H9 (cell line): ENCODE data around the gene DCHS2. TPM values are rescaled to one million over a fixed set of nuclear protein-coding genes. Genes with fewer than 3 reads are reported as not detected.

ENCODE experiments used
- DNase-seq: peaks from one replicate; pipeline ENCODE4 v3.0.0-alpha.2; 2017
- H2AFZ ChIP-seq: one replicate; pipeline ENCODE4 v1.6.1; 2013; ENCODE audit warnings: mild to moderate bottlenecking, low read length, control low read depth, moderate library complexity
- H2AK5ac ChIP-seq: 2 replicates; pipeline ENCODE4 v1.6.1; 2013; ENCODE audit warnings: low read length, control low read depth, mixed read lengths; ENCODE audit not compliant: insufficient read length
- H2BK120ac ChIP-seq: one replicate; pipeline ENCODE4 v1.6.1; 2013; ENCODE audit warnings: low read depth, mild to moderate bottlenecking, low read length, control low read depth, inconsistent platforms; ENCODE audit not compliant: poor library complexity, severe bottlenecking
- H2BK12ac ChIP-seq: 2 replicates; pipeline ENCODE4 v1.6.1; 2013; ENCODE audit warnings: low read length, control low read depth, mixed read lengths, low read depth; ENCODE audit not compliant: insufficient read length
- H2BK15ac ChIP-seq: 2 replicates; pipeline ENCODE4 v1.6.1; 2013; ENCODE audit warnings: low read depth, low read length, control low read depth
- H2BK20ac ChIP-seq: one replicate; pipeline ENCODE4 v1.6.1; 2013; ENCODE audit warnings: low read depth, mild to moderate bottlenecking, low read length, control low read depth, inconsistent platforms; ENCODE audit not compliant: poor library complexity, severe bottlenecking
- H2BK5ac ChIP-seq: 2 replicates; pipeline ENCODE4 v1.6.1; 2013; ENCODE audit warnings: low read length, control low read depth, mixed read lengths; ENCODE audit not compliant: insufficient read length
- H3K14ac ChIP-seq: 2 replicates; pipeline ENCODE4 v1.6.1; 2013; ENCODE audit warnings: low read length, control low read depth; ENCODE audit not compliant: insufficient read depth
- H3K18ac ChIP-seq: 2 replicates; pipeline ENCODE4 v1.6.1; 2013; ENCODE audit warnings: low read depth, mild to moderate bottlenecking, mixed read lengths, low read length, control low read depth; ENCODE audit not compliant: insufficient read length
- H3K23ac ChIP-seq: 2 replicates; pipeline ENCODE4 v1.6.1; 2013; ENCODE audit warnings: low read length, control low read depth, mixed read lengths, low read depth; ENCODE audit not compliant: insufficient read length
- H3K23me2 ChIP-seq: 2 replicates; pipeline ENCODE4 v1.6.1; 2013; ENCODE audit warnings: low read depth, mild to moderate bottlenecking, mixed read lengths, low read length, control low read depth; ENCODE audit not compliant: insufficient read length, poor library complexity, severe bottlenecking
- H3K27ac ChIP-seq: 2 replicates; pipeline ENCODE4 v1.5.1; 2013; ENCODE audit warnings: low read length, control low read depth, mixed read lengths, low read depth; ENCODE audit not compliant: insufficient read length
- H3K27me3 ChIP-seq: 2 replicates; pipeline ENCODE4 v1.6.1; 2013; ENCODE audit warnings: low read length, control low read depth, inconsistent platforms; ENCODE audit not compliant: insufficient read depth
- H3K4ac ChIP-seq: 2 replicates; pipeline ENCODE4 v1.6.1; 2013; ENCODE audit warnings: low read depth, mild to moderate bottlenecking, control low read depth, inconsistent platforms, low read length, moderate library complexity
- H3K4me1 ChIP-seq: 2 replicates; pipeline ENCODE4 v1.6.1; 2013; ENCODE audit warnings: low read length, control low read depth, inconsistent platforms; ENCODE audit not compliant: insufficient read depth
- H3K4me2 ChIP-seq: 2 replicates; pipeline ENCODE4 v1.6.1; 2013; ENCODE audit warnings: low read length, control low read depth, mixed read lengths; ENCODE audit not compliant: insufficient read length, insufficient read depth
- H3K56ac ChIP-seq: 2 replicates; pipeline ENCODE4 v1.6.1; 2013; ENCODE audit warnings: low read depth, mild to moderate bottlenecking, mixed read lengths, low read length, control low read depth; ENCODE audit not compliant: insufficient read length
- H3K79me1 ChIP-seq: 2 replicates; pipeline ENCODE4 v1.6.1; 2013; ENCODE audit warnings: low read depth, mild to moderate bottlenecking, moderate library complexity, low read length, control low read depth, inconsistent platforms; ENCODE audit not compliant: insufficient read depth, poor library complexity, severe bottlenecking
- H3K79me2 ChIP-seq: 2 replicates; pipeline ENCODE4 v1.6.1; 2013; ENCODE audit warnings: low read length, control low read depth, inconsistent platforms; ENCODE audit not compliant: insufficient read depth
- H3K9ac ChIP-seq: 2 replicates; pipeline ENCODE4 v1.6.1; 2013; ENCODE audit warnings: low read length, control low read depth, mixed read lengths; ENCODE audit not compliant: insufficient read length; ENCODE audit errors: extremely low read depth
- H3K9me3 ChIP-seq: one replicate; pipeline ENCODE4 v1.6.1; 2013; ENCODE audit warnings: low read depth, low read length, inconsistent platforms; ENCODE audit not compliant: control insufficient read depth
- H3T11ph ChIP-seq: one replicate; pipeline ENCODE4 v1.6.1; 2013; ENCODE audit warnings: mild to moderate bottlenecking, low read length, control low read depth, inconsistent platforms
- H4K20me1 ChIP-seq: one replicate; pipeline ENCODE4 v1.6.1; 2013; ENCODE audit not compliant: control insufficient read depth, insufficient read length, insufficient read depth
- H4K5ac ChIP-seq: 2 replicates; pipeline ENCODE4 v1.6.1; 2013; ENCODE audit warnings: low read depth, mild to moderate bottlenecking, mixed read lengths, low read length, control low read depth; ENCODE audit not compliant: insufficient read length
- H4K8ac ChIP-seq: replicated peaks from 2 replicates; pipeline ENCODE4 v1.6.1; 2013; ENCODE audit warnings: low read length, control low read depth, mixed read lengths, low read depth; ENCODE audit not compliant: insufficient read length
- H4K91ac ChIP-seq: 2 replicates; pipeline ENCODE4 v1.6.1; 2013; ENCODE audit warnings: low read depth, mild to moderate bottlenecking, moderate library complexity, mixed read lengths, low read length, control low read depth; ENCODE audit not compliant: insufficient read length
- H3K27ac Mint-ChIP-seq, 3 experiments: 2 replicates in 2 of 3; 3 replicates in 1 of 3; pipeline ENCODE4 v1.8.0; 2020 to 2021; ENCODE audit warnings: mixed read lengths in 3 of 3, mild to moderate bottlenecking in 1 of 3, moderate library complexity in 1 of 3
- H3K27me3 Mint-ChIP-seq: 2 replicates; pipeline ENCODE4 v1.8.0; 2021; ENCODE audit warnings: low read depth, mild to moderate bottlenecking, moderate library complexity, mixed read lengths
- H3K36me3 Mint-ChIP-seq, 3 experiments: 2 replicates in 2 of 3; 3 replicates in 1 of 3; pipeline ENCODE4 v1.8.0; 2020 to 2021; ENCODE audit warnings: low read depth in 3 of 3, mixed read lengths in 3 of 3; ENCODE audit not compliant: insufficient read depth in 1 of 3
- H3K4me1 Mint-ChIP-seq, 2 experiments: 2 replicates each; pipeline ENCODE4 v1.8.0; 2020; ENCODE audit warnings: mixed read lengths in 2 of 2
- H3K4me3 Mint-ChIP-seq, 2 experiments: 2 replicates in 1 of 2; 3 replicates in 1 of 2; pipeline ENCODE4 v1.8.0; 2020 to 2021; ENCODE audit warnings: mild to moderate bottlenecking in 2 of 2, mixed read lengths in 2 of 2, moderate library complexity in 1 of 2
- H3K9me3 Mint-ChIP-seq, 2 experiments: 2 replicates in 1 of 2; 3 replicates in 1 of 2; pipeline ENCODE4 v1.8.0; 2020; ENCODE audit warnings: mild to moderate bottlenecking in 2 of 2, mixed read lengths in 2 of 2, moderate library complexity in 1 of 2
- WGBS: extraction: QIAGEN DNeasy Blood & Tissue Kit; methylation state at CpG from one replicate; pipeline ENCODE4 v1.1.7; 2013; ENCODE audit warnings: missing lambda C conversion rate, low lambda C conversion rate, mixed read lengths; ENCODE audit not compliant: insufficient read length; ENCODE audit errors: extremely low coverage; 5-methylcytosine and 5-hydroxymethylcytosine counted together
- total RNA-seq: library from RNA; stranded (reverse); gene quantifications from 2 replicates; pipeline ENCODE4 v1.2.1, GENCODE V29; 2021
- TF ChIP-seq, protein P1 (sequence below): fragments of 200-600 bp; sonication (generic); conservative IDR thresholded peaks from 3 replicates; pipeline ENCODE4 v1.8.0; 2021; ENCODE audit warnings: antibody characterized with exemption, mild to moderate bottlenecking

Gene DCHS2
- total RNA-seq, 1 experiment from 2014 or later, result 0.57 TPM

DNA sequence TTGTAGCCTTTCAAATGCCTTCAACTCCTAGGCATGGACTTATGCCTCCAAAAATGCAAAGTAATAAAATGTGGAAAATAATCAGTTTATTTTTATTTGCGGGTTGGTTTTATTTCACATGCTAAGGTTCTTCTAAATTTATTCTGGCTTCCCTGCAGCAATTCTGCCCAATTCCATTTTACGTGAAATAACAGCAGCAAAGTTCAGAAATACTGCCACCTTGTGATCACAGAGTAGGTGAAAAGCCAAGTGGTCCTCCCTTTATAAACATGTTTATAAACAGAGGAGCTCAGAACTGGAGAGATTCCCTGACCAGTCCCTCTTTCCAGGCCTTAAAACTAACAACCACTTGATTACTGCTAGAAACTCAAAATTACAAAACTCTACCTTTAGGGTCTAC is 14.7 kb upstream of the DCHS2 start:
- TF ChIP-seq, protein P1, sequence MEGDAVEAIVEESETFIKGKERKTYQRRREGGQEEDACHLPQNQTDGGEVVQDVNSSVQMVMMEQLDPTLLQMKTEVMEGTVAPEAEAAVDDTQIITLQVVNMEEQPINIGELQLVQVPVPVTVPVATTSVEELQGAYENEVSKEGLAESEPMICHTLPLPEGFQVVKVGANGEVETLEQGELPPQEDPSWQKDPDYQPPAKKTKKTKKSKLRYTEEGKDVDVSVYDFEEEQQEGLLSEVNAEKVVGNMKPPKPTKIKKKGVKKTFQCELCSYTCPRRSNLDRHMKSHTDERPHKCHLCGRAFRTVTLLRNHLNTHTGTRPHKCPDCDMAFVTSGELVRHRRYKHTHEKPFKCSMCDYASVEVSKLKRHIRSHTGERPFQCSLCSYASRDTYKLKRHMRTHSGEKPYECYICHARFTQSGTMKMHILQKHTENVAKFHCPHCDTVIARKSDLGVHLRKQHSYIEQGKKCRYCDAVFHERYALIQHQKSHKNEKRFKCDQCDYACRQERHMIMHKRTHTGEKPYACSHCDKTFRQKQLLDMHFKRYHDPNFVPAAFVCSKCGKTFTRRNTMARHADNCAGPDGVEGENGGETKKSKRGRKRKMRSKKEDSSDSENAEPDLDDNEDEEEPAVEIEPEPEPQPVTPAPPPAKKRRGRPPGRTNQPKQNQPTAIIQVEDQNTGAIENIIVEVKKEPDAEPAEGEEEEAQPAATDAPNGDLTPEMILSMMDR, result peak; percentile 70
- Histone ChIP-seq H3K9ac (no peak overlapping the region), H2AK5ac (no peak overlapping the region), H3K27ac (no peak overlapping the region), H2BK5ac (no peak overlapping the region), H3K4me1 (no peaks in the 10 kb centered on the region), H3K23ac (no peak overlapping the region), H2BK20ac (no peak overlapping the region), H4K5ac (no peak overlapping the region), H3K4me2 (no peak overlapping the region), H3K23me2 (no peaks in the 10 kb centered on the region), H4K8ac (no peak overlapping the region), H2BK12ac (no peak overlapping the region), H3K9me3 (no peaks in the 10 kb centered on the region), H3K27me3 (no peaks in the 10 kb centered on the region), H2AFZ (no peak overlapping the region), H2BK15ac (no peak overlapping the region), H3K56ac (no peak overlapping the region), H2BK120ac (no peak overlapping the region), H4K91ac (no peak overlapping the region), H3K4ac (no peak overlapping the region), H3T11ph (no peak overlapping the region), H3K18ac (no peak overlapping the region), H3K14ac (no peak overlapping the region), H3K79me2 (no peaks in the 10 kb centered on the region), H4K20me1 (no peaks in the 10 kb centered on the region), H3K79me1 (no peaks in the 10 kb centered on the region)
- DNase-seq, result no peak
- no peak overlapping the region for H3K27ac Mint-ChIP-seq
- H3K27me3 Mint-ChIP-seq, result peaks cover 2% of the 10 kb centered on the region; the same call in 1 of the 2 replicates
- peaks cover 0 to 4% of the 10 kb centered on the region in 2 experiments; a peak in 1 of 4 replicates for H3K4me1 Mint-ChIP-seq
- no peaks in the 10 kb centered on the region for H3K36me3 Mint-ChIP-seq
- no peaks in the 10 kb centered on the region for H3K9me3 Mint-ChIP-seq
- H3K4me3 Mint-ChIP-seq, result no peak overlapping the region
- no CpG with 5 or more reads among the region's 2 CpGs for WGBS
